Smooth muscle cell (in vitro differentiated cells): ENCODE data around the gene TPSG1. TPM values are rescaled to one million over a fixed set of nuclear protein-coding genes. Genes with fewer than 3 reads are reported as not detected.

Experiments
- DNase-seq: peaks from one replicate; lab custom pipeline; 2025; ENCODE audit not compliant: unreplicated experiment; lab: John Stamatoyannopoulos, UW
- H2AFZ ChIP-seq: fragments of 200-600 bp; sonication (generic); 2 replicates; pipeline ENCODE4 v1.6.0; 2016; ENCODE audit warnings: antibody characterized with exemption, low read depth, mild to moderate bottlenecking
- H3F3A ChIP-seq: fragments of 200-600 bp; sonication (generic); 2 replicates; pipeline ENCODE4 v1.6.0; 2017; ENCODE audit warnings: antibody characterized with exemption, low read depth
- H3K27ac ChIP-seq: fragments of 200-600 bp; sonication (generic); 2 replicates; pipeline ENCODE4 v1.5.1; 2016; ENCODE audit warnings: low read depth, mild to moderate bottlenecking
- H3K27me3 ChIP-seq: fragments of 200-600 bp; sonication (generic); 2 replicates; pipeline ENCODE4 v1.6.1; 2016; ENCODE audit warnings: low read depth, mild to moderate bottlenecking
- H3K36me3 ChIP-seq: fragments of 200-600 bp; sonication (generic); 2 replicates; pipeline ENCODE4 v1.5.1; 2016; ENCODE audit warnings: low read depth
- H3K4me1 ChIP-seq: fragments of 200-600 bp; sonication (generic); 2 replicates; pipeline ENCODE4 v1.5.1; 2016; ENCODE audit warnings: low read depth
- H3K4me2 ChIP-seq: fragments of 200-600 bp; sonication (generic); 2 replicates; pipeline ENCODE4 v1.6.0; 2016; ENCODE audit warnings: mild to moderate bottlenecking
- H3K4me3 ChIP-seq: fragments of 200-600 bp; sonication (generic); 2 replicates; pipeline ENCODE4 v1.5.1; 2016; ENCODE audit warnings: mild to moderate bottlenecking
- H3K79me2 ChIP-seq: fragments of 200-600 bp; sonication (generic); 2 replicates; pipeline ENCODE4 v1.6.0; 2016; ENCODE audit warnings: low read depth, mild to moderate bottlenecking
- H3K9ac ChIP-seq: fragments of 200-600 bp; sonication (generic); 2 replicates; pipeline ENCODE4 v1.6.0; 2016; ENCODE audit warnings: low read depth
- H3K9me3 ChIP-seq: fragments of 200-600 bp; sonication (generic); replicated peaks from 2 replicates; pipeline ENCODE4 v1.5.1; 2016; ENCODE audit warnings: low read depth
- H4K20me1 ChIP-seq: fragments of 200-600 bp; sonication (generic); 2 replicates; pipeline ENCODE4 v1.6.0; 2016; ENCODE audit warnings: low read depth
- WGBS: methylation state at CpG from one replicate; pipeline ENCODE4 v1.1.7; 2016; ENCODE audit warnings: low lambda C conversion rate; 5-methylcytosine and 5-hydroxymethylcytosine counted together
- polyA plus RNA-seq: library from polyadenylated mRNA; unstranded; fragments of >200 nt; fragmentation: Nextera tagmentation; extraction: Ambion mirVana; gene quantifications from 2 replicates; pipeline ENCODE4 v1.2.1, GENCODE V29; 2016
- total RNA-seq: library from RNA; depleted of rRNA; stranded (reverse); fragments of >200 nt; gene quantifications from 2 replicates; pipeline ENCODE4 v1.2.3, GENCODE V29; 2014
- TF ChIP-seq, protein P1 (sequence below): fragments of 200-600 bp; sonication (generic); IDR thresholded peaks from 2 replicates; pipeline ENCODE4 v1.5.1; 2017; ENCODE audit warnings: borderline replicate concordance, mild to moderate bottlenecking, antibody characterized with exemption; ENCODE audit not compliant: insufficient read depth, poor library complexity, severe bottlenecking

Gene TPSG1
- total and polyA plus RNA-seq, 2 experiments from 2014 or later: not detected

DNA sequence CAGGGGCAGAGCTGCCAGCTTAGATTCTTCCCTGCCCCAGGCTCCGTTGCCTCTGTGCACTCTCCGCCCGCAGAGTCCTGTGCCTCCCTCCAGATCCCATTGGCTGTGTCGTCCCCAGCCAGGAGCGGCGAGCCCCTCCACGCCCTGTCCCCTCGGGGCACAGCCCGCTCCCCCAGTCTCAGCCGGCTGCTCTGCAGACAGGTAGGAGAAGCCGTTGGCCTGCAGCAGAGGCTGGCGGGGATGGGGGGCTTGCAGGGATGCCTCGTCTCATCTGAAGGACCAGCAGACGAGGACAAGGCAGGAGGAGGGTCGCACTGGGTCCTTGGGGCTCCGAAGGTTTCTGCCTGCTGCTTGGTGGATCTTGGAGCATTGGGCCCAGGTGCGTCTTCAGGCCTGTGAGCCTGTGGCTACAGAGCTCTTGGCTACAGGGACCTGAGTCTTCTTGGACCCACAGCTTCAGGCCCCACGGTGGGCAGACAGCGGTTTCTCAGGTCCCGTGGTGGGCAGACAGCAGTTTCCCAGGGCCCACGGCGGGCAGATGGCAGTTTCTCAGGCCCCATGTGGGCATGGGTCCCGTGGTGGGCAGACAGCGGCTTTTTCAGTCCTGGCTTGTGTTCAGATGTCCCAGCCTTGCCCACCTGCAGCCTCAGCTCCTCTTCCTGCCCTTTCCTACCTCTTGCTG is 6.0 kb downstream of the TPSG1 start:
- no peaks in the 10 kb centered on the region for H3K9me3 ChIP-seq
- H3K4me2 ChIP-seq: no peak overlapping the region
- H3F3A ChIP-seq: no peaks in the 10 kb centered on the region
- H3K27ac ChIP-seq: no peak overlapping the region
- 96% methylated on average over 22 of the region's 24 CpGs for WGBS
- TF ChIP-seq, protein P1, sequence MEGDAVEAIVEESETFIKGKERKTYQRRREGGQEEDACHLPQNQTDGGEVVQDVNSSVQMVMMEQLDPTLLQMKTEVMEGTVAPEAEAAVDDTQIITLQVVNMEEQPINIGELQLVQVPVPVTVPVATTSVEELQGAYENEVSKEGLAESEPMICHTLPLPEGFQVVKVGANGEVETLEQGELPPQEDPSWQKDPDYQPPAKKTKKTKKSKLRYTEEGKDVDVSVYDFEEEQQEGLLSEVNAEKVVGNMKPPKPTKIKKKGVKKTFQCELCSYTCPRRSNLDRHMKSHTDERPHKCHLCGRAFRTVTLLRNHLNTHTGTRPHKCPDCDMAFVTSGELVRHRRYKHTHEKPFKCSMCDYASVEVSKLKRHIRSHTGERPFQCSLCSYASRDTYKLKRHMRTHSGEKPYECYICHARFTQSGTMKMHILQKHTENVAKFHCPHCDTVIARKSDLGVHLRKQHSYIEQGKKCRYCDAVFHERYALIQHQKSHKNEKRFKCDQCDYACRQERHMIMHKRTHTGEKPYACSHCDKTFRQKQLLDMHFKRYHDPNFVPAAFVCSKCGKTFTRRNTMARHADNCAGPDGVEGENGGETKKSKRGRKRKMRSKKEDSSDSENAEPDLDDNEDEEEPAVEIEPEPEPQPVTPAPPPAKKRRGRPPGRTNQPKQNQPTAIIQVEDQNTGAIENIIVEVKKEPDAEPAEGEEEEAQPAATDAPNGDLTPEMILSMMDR: no peak
- H3K36me3 ChIP-seq: no peaks in the 10 kb centered on the region
- H3K4me3 ChIP-seq: no peak overlapping the region
- no peak overlapping the region for H2AFZ ChIP-seq
- H3K4me1 ChIP-seq: no peaks in the 10 kb centered on the region
- DNase-seq: no peak
- H3K9ac ChIP-seq: no peak overlapping the region
- H4K20me1 ChIP-seq: no peaks in the 10 kb centered on the region
- no peaks in the 10 kb centered on the region for H3K79me2 ChIP-seq
- no peaks in the 10 kb centered on the region for H3K27me3 ChIP-seq

DNA sequence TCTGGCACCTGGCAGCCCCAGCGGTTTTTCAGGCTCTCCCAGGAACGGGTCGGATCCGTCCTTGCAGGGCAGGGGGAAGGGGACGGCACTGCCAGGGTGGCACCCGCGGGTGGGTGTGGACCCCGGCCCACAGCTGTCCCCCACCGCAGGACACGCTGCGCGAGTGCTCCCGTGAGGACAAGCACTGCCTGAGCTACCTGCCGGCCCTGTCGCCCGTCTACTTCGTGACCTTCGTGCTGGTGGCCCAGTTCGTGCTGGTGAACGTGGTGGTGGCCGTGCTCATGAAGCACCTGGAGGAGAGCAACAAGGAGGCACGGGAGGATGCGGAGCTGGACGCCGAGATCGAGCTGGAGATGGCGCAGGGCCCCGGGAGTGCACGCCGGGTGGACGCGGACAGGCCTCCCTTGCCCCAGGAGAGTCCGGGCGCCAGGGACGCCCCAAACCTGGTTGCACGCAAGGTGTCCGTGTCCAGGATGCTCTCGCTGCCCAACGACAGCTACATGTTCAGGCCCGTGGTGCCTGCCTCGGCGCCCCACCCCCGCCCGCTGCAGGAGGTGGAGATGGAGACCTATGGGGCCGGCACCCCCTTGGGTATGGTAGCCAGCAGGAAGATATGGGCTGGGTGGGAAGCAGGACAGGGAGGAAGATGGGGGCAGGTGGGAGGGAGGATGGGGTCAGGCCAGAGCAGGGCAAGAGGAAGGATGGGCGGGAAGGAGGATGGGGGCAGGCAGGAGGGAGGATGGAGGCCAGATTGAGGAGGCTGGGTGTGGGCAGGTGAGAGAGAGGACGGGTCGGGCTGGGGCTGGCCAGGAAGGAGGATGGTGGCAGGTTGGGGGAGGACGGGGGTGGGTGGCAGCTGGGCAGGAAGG is 6.8 kb downstream of the TPSG1 start:
- WGBS: 97% methylated on average over 40 of the region's 49 CpGs
- H3K27me3 ChIP-seq: no peaks in the 10 kb centered on the region
- no peaks in the 10 kb centered on the region for H3K79me2 ChIP-seq
- H3K27ac ChIP-seq: no peak overlapping the region
- H3F3A ChIP-seq: no peaks in the 10 kb centered on the region
- H3K36me3 ChIP-seq: no peaks in the 10 kb centered on the region
- H4K20me1 ChIP-seq: no peaks in the 10 kb centered on the region
- H3K9me3 ChIP-seq: no peaks in the 10 kb centered on the region
- H3K4me1 ChIP-seq: no peaks in the 10 kb centered on the region
- H3K9ac ChIP-seq: no peak overlapping the region
- DNase-seq: no peak
- TF ChIP-seq, protein P1: no peak
- H3K4me3 ChIP-seq: no peak overlapping the region
- H3K4me2 ChIP-seq: no peak overlapping the region
- no peak overlapping the region for H2AFZ ChIP-seq

DNA sequence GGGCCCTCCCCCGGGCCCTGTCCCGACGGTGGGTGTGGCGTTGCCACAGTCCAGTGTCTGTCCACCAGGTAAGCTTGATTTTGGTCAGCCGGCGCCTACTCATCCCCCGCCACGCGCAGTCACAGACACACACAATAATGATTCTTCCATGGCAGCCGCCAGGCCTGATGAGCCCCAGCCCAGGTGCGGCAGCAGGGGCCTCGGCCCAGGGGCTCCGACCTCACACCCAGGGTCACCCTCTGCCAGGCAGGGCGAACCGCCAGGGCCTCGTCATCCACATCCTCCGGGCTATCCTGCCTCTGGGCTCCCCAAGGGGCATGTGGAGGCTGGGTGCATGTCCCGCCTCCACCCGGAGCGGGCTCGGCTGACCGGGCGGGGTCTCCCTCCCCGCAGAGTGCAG is 7.5 kb downstream of the TPSG1 start:
- H3K4me2 ChIP-seq: no peak overlapping the region
- H3F3A ChIP-seq: no peaks in the 10 kb centered on the region
- H3K79me2 ChIP-seq: no peaks in the 10 kb centered on the region
- no peaks in the 10 kb centered on the region for H3K9me3 ChIP-seq
- no peak for DNase-seq
- TF ChIP-seq, protein P1: no peak
- WGBS: 97% methylated on average over 24 of the region's 24 CpGs
- H3K4me3 ChIP-seq: no peak overlapping the region
- no peaks in the 10 kb centered on the region for H3K36me3 ChIP-seq
- no peak overlapping the region for H3K9ac ChIP-seq
- no peaks in the 10 kb centered on the region for H4K20me1 ChIP-seq
- no peak overlapping the region for H2AFZ ChIP-seq
- no peak overlapping the region for H3K27ac ChIP-seq
- H3K4me1 ChIP-seq: no peaks in the 10 kb centered on the region
- no peaks in the 10 kb centered on the region for H3K27me3 ChIP-seq
